ENCODE measurements around the gene RENBP.
A peak's percentile ranks its signal among the peaks of the same experiment; 100 is the strongest.

RENBP gene

GRCh38 chrX:153957224-153957623 is 12.8 kb upstream of the RENBP start:
- no peak for TF ChIP-seq CTCF (conservative IDR thresholded peaks at IDR 0.05)
- no peak for TF ChIP-seq ZFX (IDR thresholded peaks at IDR 0.05)
- no peak overlapping the region for H3K27ac ChIP-seq

- no peak for TF ChIP-seq CTCF (conservative IDR thresholded peaks at IDR 0.05)
- TF ChIP-seq ZFX (IDR thresholded peaks at IDR 0.05): no peak
- H3K27ac ChIP-seq: no peak overlapping the region
These were observed 11.8 kb upstream of the RENBP start for GRCh38 chrX:153956044-153956907.

- no peak overlapping the region for H3K27ac ChIP-seq
- TF ChIP-seq CTCF (conservative IDR thresholded peaks at IDR 0.05): no peak
- TF ChIP-seq ZFX (IDR thresholded peaks at IDR 0.05): no peak
These were observed 10.8 kb upstream of the RENBP start for GRCh38 chrX:153955228-153955732.

- TF ChIP-seq ZFX (IDR thresholded peaks at IDR 0.05) (no peak), CTCF (conservative IDR thresholded peaks at IDR 0.05) (no peak)
- no peak overlapping the region for H3K27ac ChIP-seq
These were observed 10.2 kb upstream of the RENBP start for GRCh38 chrX:153954558-153955227.

GRCh38 chrX:153953892-153954557 is 9.6 kb upstream of the RENBP start:
- TF ChIP-seq ZFX (IDR thresholded peaks at IDR 0.05) (no peak), CTCF (conservative IDR thresholded peaks at IDR 0.05) (no peak)
- H3K27ac ChIP-seq: no peak overlapping the region

- TF ChIP-seq ZFX (IDR thresholded peaks at IDR 0.05): no peak
- peak; percentile 86 for TF ChIP-seq CTCF (conservative IDR thresholded peaks at IDR 0.05)
- H3K27ac ChIP-seq: no peak overlapping the region
These were observed 8.9 kb upstream of the RENBP start for GRCh38 chrX:153953342-153953830.
